ENCODE data around the gene PIK3R6. TPM values are rescaled to one million over a fixed set of nuclear protein-coding genes. Genes with fewer than 3 reads are reported as not detected.

PIK3R6 gene
- total and polyA plus RNA-seq, 2 of the 4 experiments (the other 2 are of a cell fraction): not detected

DNA sequence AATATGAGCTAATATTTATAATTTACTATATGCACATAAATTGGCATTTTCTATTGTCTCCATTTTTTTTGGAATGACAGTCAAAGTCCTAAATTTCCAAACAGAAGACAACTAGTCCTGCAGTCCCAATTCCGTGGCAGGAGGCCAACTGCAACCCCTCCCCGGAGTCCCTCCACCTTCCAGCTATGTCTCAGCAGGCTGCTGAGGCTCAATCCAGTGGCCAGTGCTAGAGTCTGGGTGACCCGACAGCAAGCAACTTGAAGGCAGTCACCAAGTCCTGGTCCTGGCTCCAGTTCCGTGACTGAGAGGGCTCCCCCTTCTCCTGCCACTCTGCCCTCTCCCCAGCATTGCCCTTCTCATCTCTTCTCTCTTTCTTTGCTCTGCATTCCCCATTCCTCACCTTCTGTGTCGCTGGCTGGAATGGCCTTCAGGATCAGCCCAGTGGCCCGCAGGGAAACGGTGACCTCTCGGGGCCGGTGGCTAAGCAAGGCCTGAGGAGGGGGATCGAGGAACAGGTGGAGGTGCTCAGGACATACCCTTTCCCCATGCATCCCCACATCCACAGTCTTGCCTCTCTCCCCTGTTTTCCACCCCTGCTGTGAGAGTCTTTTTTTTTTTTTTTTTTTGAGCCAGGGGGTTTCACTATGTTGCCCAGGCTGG, 45.9 kb downstream of the PIK3R6 start:
- H3K9ac ChIP-seq (ENCODE audit: low read depth, low read length): no peak overlapping the region
- H4K5ac ChIP-seq (ENCODE audit: low read depth, low read length): no peak overlapping the region
- intact Hi-C loops (cut with micrococcal nuclease) (no loop called here), dilution Hi-C loops (cut with HindIII; ENCODE audit: low sequenced_read_pairs, unreplicated experiment) (no loop called here), in situ Hi-C loops (cut with MboI; ENCODE audit: low sequenced_read_pairs) (no loop called here)
- no peak overlapping the region for H3K18ac ChIP-seq (ENCODE audit: low read depth, low read length)
- H4K20me1 ChIP-seq (ENCODE audit: insufficient read depth, low read length): no peaks in the 10 kb centered on the region
- no peak for ATAC-seq (ENCODE audit: low read depth)
- no peak overlapping the region for H2AK5ac ChIP-seq (ENCODE audit: low read depth, low read length)
- H2BK20ac ChIP-seq (ENCODE audit: low read depth, low read length): no peak overlapping the region
- H3K27ac ChIP-seq (ENCODE audit: insufficient read depth, low read length): no peak overlapping the region
- no peak overlapping the region for H3K56ac ChIP-seq (ENCODE audit: extremely low read depth, insufficient read depth, low read length)
- H4K91ac ChIP-seq (ENCODE audit: insufficient read depth, low read depth, low read length): no peak overlapping the region
- no peak for TF ChIP-seq CEBPB (IDR thresholded peaks at IDR 0.05; ENCODE audit: low read depth, low read length)
- TF ChIP-seq SMC3 (IDR thresholded peaks at IDR 0.05; ENCODE audit: low read depth, low read length): no peak
- no peak for TF ChIP-seq CTCF (conservative IDR thresholded peaks at IDR 0.05; ENCODE audit: low read depth, low read length)
- TF ChIP-seq, protein P1, sequence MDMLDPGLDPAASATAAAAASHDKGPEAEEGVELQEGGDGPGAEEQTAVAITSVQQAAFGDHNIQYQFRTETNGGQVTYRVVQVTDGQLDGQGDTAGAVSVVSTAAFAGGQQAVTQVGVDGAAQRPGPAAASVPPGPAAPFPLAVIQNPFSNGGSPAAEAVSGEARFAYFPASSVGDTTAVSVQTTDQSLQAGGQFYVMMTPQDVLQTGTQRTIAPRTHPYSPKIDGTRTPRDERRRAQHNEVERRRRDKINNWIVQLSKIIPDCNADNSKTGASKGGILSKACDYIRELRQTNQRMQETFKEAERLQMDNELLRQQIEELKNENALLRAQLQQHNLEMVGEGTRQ (IDR thresholded peaks at IDR 0.05; ENCODE audit: low read depth, low read length): no peak
- TF ChIP-seq RAD21 (IDR thresholded peaks at IDR 0.05; ENCODE audit: low read length): no peak
- CTCF ChIA-PET: no interaction called here
- H3K36me3 ChIP-seq (ENCODE audit: control insufficient read depth, insufficient read depth, low read length): no peaks in the 10 kb centered on the region
- H3K23ac ChIP-seq (ENCODE audit: low read depth, low read length): no peak overlapping the region
- H3K14ac ChIP-seq (replicated peaks; ENCODE audit: low read depth, low read length): no peak overlapping the region
- no peak for DNase-seq
- H3K9me3 ChIP-seq (ENCODE audit: control insufficient read depth, insufficient read depth, low read length): peaks cover 2% of the 10 kb centered on the region; the same call in 1 of the 2 replicates
- no peak overlapping the region for H2BK5ac ChIP-seq (ENCODE audit: low read depth, low read length, poor library complexity, severe bottlenecking)
- H3K9me1 ChIP-seq (ENCODE audit: insufficient read depth, low read length): no peaks in the 10 kb centered on the region
- no peak overlapping the region for H2BK120ac ChIP-seq (ENCODE audit: low read depth, low read length)
- H3K4me3 ChIP-seq (ENCODE audit: insufficient read depth, low read depth, low read length): no peak overlapping the region
- H3K4me1 ChIP-seq (ENCODE audit: control insufficient read depth, insufficient read depth, low read length): no peaks in the 10 kb centered on the region
- BruUV-seq (replicated peaks): no TSS peak
- no peaks in the 10 kb centered on the region for H3K27me3 ChIP-seq (ENCODE audit: control insufficient read depth, insufficient read depth, low read length)
- no peak overlapping the region for H3K4ac ChIP-seq (ENCODE audit: low read depth, low read length)
- WGBS, 2 experiments (ENCODE audit: extremely low coverage in 2 of 2, insufficient read length in 1 of 2): 59% methylated on average over 2 of the region's 10 CpGs; no CpG with 5 or more reads in 1 of the 2 experiments
- no peaks in the 10 kb centered on the region for H3K79me1 ChIP-seq (ENCODE audit: low read depth in 1 of 2, low read length in 2 of 2)
- POLR2A ChIA-PET (ENCODE audit: unreplicated experiment): no interaction called here
- no peak overlapping the region for H3K4me2 ChIP-seq (ENCODE audit: low read depth, low read length)
- H2AK9ac ChIP-seq (replicated peaks; ENCODE audit: low read depth, low read length, poor library complexity): no peak overlapping the region
- no peak overlapping the region for H4K8ac ChIP-seq (ENCODE audit: low read depth in 2 of 2, low read length in 2 of 2)
- no peak overlapping the region for H2BK15ac ChIP-seq (ENCODE audit: low read depth, low read length)
- H2AFZ ChIP-seq (replicated peaks; ENCODE audit: low read length, poor library complexity): no peak overlapping the region
